NCI-H1092 (cell line): Measurements from ENCODE around the gene SLC1A5.

Source experiments
- DNase-seq: peaks from one replicate; lab custom pipeline; 2025; lab: John Stamatoyannopoulos, UW

SLC1A5 gene

GRCh38 chr19:46725036-46725820, 63.2 kb downstream of the SLC1A5 start:
- DNase-seq = no peak
